PC-3 (cell line): ENCODE measurements around the gene GPD1. TPM values are rescaled to one million over a fixed set of nuclear protein-coding genes. Genes with fewer than 3 reads are reported as not detected.

Experiments
- ATAC-seq: fragments of 200-7000 bp; cut with Tn5 transposase; 2 replicates; pipeline ENCODE4 v1.9.1; 2020; ENCODE audit warnings: mild to moderate bottlenecking, moderate library complexity
- BruUV-seq: library from RNA; stranded (reverse); fragments of 400-500 nt; replicated peaks from 2 replicates; lab custom pipeline; 2021; lab: Mats Ljungman, UMichigan
- CTCF ChIA-PET: fragments of 300-600 bp; sonication (Branson Sonifier 250); formaldehyde crosslinking; loops from one replicate; lab custom pipeline; 2022; ENCODE audit warnings: antibody characterized with exemption; lab: Charles Lee
- POLR2A ChIA-PET: fragments of 300-600 bp; sonication (Branson Sonifier 250); formaldehyde crosslinking; loops from one replicate; lab custom pipeline; 2022; ENCODE audit warnings: antibody characterized with exemption; ENCODE audit not compliant: unreplicated experiment; lab: Charles Lee
- DNase-seq: peaks from one replicate; pipeline ENCODE4 v3.0.0-alpha.2; 2015
- H2AFZ ChIP-seq: fragments of 300-600 bp; sonication (generic); 2 replicates; pipeline ENCODE4 v1.6.0; 2016; ENCODE audit warnings: antibody characterized with exemption, low read length
- H3F3A ChIP-seq: fragments of 300-600 bp; sonication (generic); one replicate; pipeline ENCODE4 v1.6.0; 2017; ENCODE audit warnings: antibody characterized with exemption, low read length, control low read depth, mild to moderate bottlenecking; ENCODE audit not compliant: unreplicated experiment
- H3K27ac ChIP-seq: fragments of 300-600 bp; sonication (generic); 2 replicates; pipeline ENCODE4 v1.5.1; 2016; ENCODE audit warnings: mild to moderate bottlenecking, low read length
- H3K27me3 ChIP-seq: fragments of 300-600 bp; sonication (generic); 2 replicates; pipeline ENCODE4 v1.6.1; 2016; ENCODE audit warnings: low read length, mixed read lengths
- H3K36me3 ChIP-seq: fragments of 300-600 bp; sonication (generic); 2 replicates; pipeline ENCODE4 v1.6.1; 2016; ENCODE audit warnings: low read depth, mixed run types, low read length, mixed read lengths
- H3K4me1 ChIP-seq: fragments of 300-600 bp; sonication (generic); 2 replicates; pipeline ENCODE4 v1.5.1; 2016; ENCODE audit warnings: low read length; ENCODE audit not compliant: insufficient read depth
- H3K4me2 ChIP-seq: fragments of 300-600 bp; sonication (generic); 2 replicates; pipeline ENCODE4 v1.6.0; 2016; ENCODE audit warnings: low read length
- H3K4me3 ChIP-seq: fragments of 300-600 bp; sonication (generic); 2 replicates; pipeline ENCODE4 v1.5.1; 2016; ENCODE audit warnings: mild to moderate bottlenecking, low read length, mixed read lengths
- H3K79me2 ChIP-seq: fragments of 300-600 bp; sonication (generic); 2 replicates; pipeline ENCODE4 v1.6.1; 2017; ENCODE audit warnings: low read length, mixed read lengths
- H3K9ac ChIP-seq: fragments of 300-600 bp; sonication (generic); 2 replicates; pipeline ENCODE4 v1.6.0; 2016; ENCODE audit warnings: mild to moderate bottlenecking, low read length
- H3K9me2 ChIP-seq: fragments of 300-600 bp; sonication (generic); replicated peaks from 2 replicates; pipeline ENCODE4 v1.6.1; 2016; ENCODE audit warnings: mixed run types, low read length, mixed read lengths
- H3K9me3 ChIP-seq: fragments of 300-600 bp; sonication (generic); 2 replicates; pipeline ENCODE4 v1.6.1; 2016; ENCODE audit warnings: low read length, mixed read lengths
- H4K20me1 ChIP-seq: fragments of 300-600 bp; sonication (generic); 2 replicates; pipeline ENCODE4 v1.6.1; 2016; ENCODE audit warnings: low read length, mixed read lengths
- CTCF ChIP-seq: fragments of 300-600 bp; sonication (generic); conservative IDR thresholded peaks from 2 replicates; pipeline ENCODE4 v1.5.1; 2017; ENCODE audit warnings: antibody characterized with exemption, low read depth, mild to moderate bottlenecking, low read length
- EZH2 ChIP-seq: fragments of 300-600 bp; sonication (generic); IDR thresholded peaks from one replicate; pipeline ENCODE4 v1.6.1; 2017; ENCODE audit warnings: antibody characterized with exemption, mild to moderate bottlenecking, low read length; ENCODE audit not compliant: unreplicated experiment
- EZH2phosphoT487 ChIP-seq: fragments of 300-600 bp; sonication (generic); IDR thresholded peaks from 2 replicates; pipeline ENCODE4 v1.6.1; 2018; ENCODE audit warnings: mild to moderate bottlenecking, antibody characterized with exemption, low read length, borderline replicate concordance
- intact Hi-C: fragments of 100-400 bp; cut with micrococcal nuclease; formaldehyde crosslinking; loops from 2 replicates; pipeline ENCODE4 v1.9.0; 2023
- total RNA-seq: library from RNA; depleted of rRNA; stranded (reverse); fragments of >200 nt; gene quantifications from 2 replicates; pipeline ENCODE4 v1.2.3, GENCODE V29; 2014

The GPD1 gene
- total RNA-seq, 1 experiment from 2014 or later = 0.11 TPM

DNA sequence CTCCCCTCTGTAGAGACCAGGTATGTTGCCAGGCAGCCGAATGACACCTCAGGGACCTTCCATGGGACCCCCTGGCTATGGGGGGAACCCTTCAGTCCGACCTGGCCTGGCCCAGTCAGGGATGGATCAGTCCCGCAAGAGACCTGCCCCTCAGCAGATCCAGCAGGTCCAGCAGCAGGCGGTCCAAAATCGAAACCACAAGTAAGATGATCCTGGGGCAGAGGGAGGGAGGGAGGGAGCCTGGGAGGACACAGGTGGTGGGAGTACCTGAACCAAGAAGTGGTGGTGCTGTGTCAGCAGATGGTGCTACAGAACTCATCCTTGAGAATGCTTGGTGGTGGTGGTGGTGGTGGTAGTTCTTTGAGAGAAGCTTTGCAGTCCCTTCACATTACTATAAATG lies 17.7 kb upstream of the GPD1 start:
- POLR2A ChIA-PET = interaction anchor here (0.5 kb wide), 1 partner anchor 373 kb away, joined by 6 read pairs; no protein-coding TSS in a partner anchor
- Histone ChIP-seq H3K4me1 (peaks cover 40% of the 10 kb centered on the region), H4K20me1 (peaks cover 4% of the 10 kb centered on the region; the same call in 1 of the 2 replicates), H3K4me3 (peak overlapping the region; percentile 78), H3K9ac (0 out of 2 replicates have a peak overlapping the region, but pooled peaks have one; percentile 86), H3K9me3 (no peaks in the 10 kb centered on the region), H3K27me3 (no peaks in the 10 kb centered on the region), H3K27ac (peak overlapping the region; percentile 41), H2AFZ (no peak overlapping the region), H3K79me2 (peaks cover 26% of the 10 kb centered on the region), H3K4me2 (peak overlapping the region; percentile 86), H3K36me3 (peaks cover 33% of the 10 kb centered on the region), H3K9me2 (no peaks in the 10 kb centered on the region), H3F3A (peaks cover 13% of the 10 kb centered on the region)
- intact Hi-C loops = loop anchor here (10.0 kb wide), 1 partner anchor 229 kb away; no protein-coding TSS in a partner anchor
- DNase-seq (peak; percentile 27), ATAC-seq (no peak)
- TF ChIP-seq EZH2 = no peak
- no TSS peak for BruUV-seq
- CTCF ChIA-PET = interaction anchor here (0.6 kb wide), 1 partner anchor 26 kb away, joined by 3 read pairs; the partner anchor contains the start of gene COX14

GRCh38 chr12:50087151-50087550 lies 16.7 kb upstream of the GPD1 start:
- peaks cover 26% of the 10 kb centered on the region for H3K79me2 ChIP-seq
- H3K27ac ChIP-seq = peak overlapping the region; percentile 82
- BruUV-seq = no TSS peak
- H2AFZ ChIP-seq = no peak overlapping the region
- ChIA-PET POLR2A (no interaction called here), CTCF (no interaction called here)
- peaks cover 4% of the 10 kb centered on the region; the same call in 1 of the 2 replicates for H4K20me1 ChIP-seq
- H3K9me3 ChIP-seq = no peaks in the 10 kb centered on the region
- peaks cover 40% of the 10 kb centered on the region for H3K4me1 ChIP-seq
- H3K36me3 ChIP-seq = peaks cover 39% of the 10 kb centered on the region
- no peak overlapping the region for H3K9ac ChIP-seq
- ATAC-seq (no peak), DNase-seq (no peak)
- TF ChIP-seq EZH2 (no peak), EZH2phosphoT487 (no peak), CTCF (no peak)
- H3K4me2 ChIP-seq = peak overlapping the region; percentile 65; the same call in 1 of the 2 replicates
- peak overlapping the region; percentile 20 for H3K4me3 ChIP-seq
- intact Hi-C loops = loop anchor here (10.0 kb wide), 1 partner anchor 228 kb away; no protein-coding TSS in a partner anchor
- H3F3A ChIP-seq = peaks cover 13% of the 10 kb centered on the region
- H3K27me3 ChIP-seq = no peaks in the 10 kb centered on the region
- H3K9me2 ChIP-seq = no peaks in the 10 kb centered on the region

GRCh38 chr12:50087995-50088394 lies 15.8 kb upstream of the GPD1 start:
- peak overlapping the region; percentile 33; the same call in 1 of the 2 replicates for H3K4me3 ChIP-seq
- intact Hi-C loops = loop anchor here (1.0 to 10.0 kb wide), 3 partner anchors 24 to 227 kb away; partner anchors contain the start of genes CERS5 and COX14
- H4K20me1 ChIP-seq = peaks cover 4% of the 10 kb centered on the region; the same call in 1 of the 2 replicates
- H3K79me2 ChIP-seq = peaks cover 26% of the 10 kb centered on the region
- peaks cover 40% of the 10 kb centered on the region for H3K4me1 ChIP-seq
- ATAC-seq = peak; percentile 65
- H3K4me2 ChIP-seq = peak overlapping the region; percentile 65
- H3K27ac ChIP-seq = peak overlapping the region; percentile 82
- ChIA-PET CTCF (interaction anchor here (1.0 to 1.2 kb wide), 3 partner anchors 16 to 24 kb away, joined by 3 to 19 read pairs (median 7); partner anchors contain the start of genes COX14 and GPD1), POLR2A (interaction anchor here (0.5 to 0.6 kb wide), 2 partner anchors 21 to 133 kb away, joined by 3 read pairs; no protein-coding TSS in a partner anchor)
- peaks cover 13% of the 10 kb centered on the region for H3F3A ChIP-seq
- peak overlapping the region; percentile 30 for H3K9ac ChIP-seq
- H3K9me3 ChIP-seq = no peaks in the 10 kb centered on the region
- no peaks in the 10 kb centered on the region for H3K9me2 ChIP-seq
- H3K27me3 ChIP-seq = no peaks in the 10 kb centered on the region
- DNase-seq = peak; percentile 83
- BruUV-seq = no TSS peak
- TF ChIP-seq CTCF (no peak), EZH2 (no peak), EZH2phosphoT487 (no peak)
- no peak overlapping the region for H2AFZ ChIP-seq
- H3K36me3 ChIP-seq = peaks cover 42% of the 10 kb centered on the region
